Raji (cell line): ENCODE data around the gene DIS3L2.

Experiments
- POLR2A ChIP-seq: IDR thresholded peaks from 2 replicates; pipeline ENCODE4 v1.6.1; 2011; ENCODE audit warnings: low read depth, low read length, control low read depth; ENCODE audit not compliant: insufficient read depth

DIS3L2 gene

DNA sequence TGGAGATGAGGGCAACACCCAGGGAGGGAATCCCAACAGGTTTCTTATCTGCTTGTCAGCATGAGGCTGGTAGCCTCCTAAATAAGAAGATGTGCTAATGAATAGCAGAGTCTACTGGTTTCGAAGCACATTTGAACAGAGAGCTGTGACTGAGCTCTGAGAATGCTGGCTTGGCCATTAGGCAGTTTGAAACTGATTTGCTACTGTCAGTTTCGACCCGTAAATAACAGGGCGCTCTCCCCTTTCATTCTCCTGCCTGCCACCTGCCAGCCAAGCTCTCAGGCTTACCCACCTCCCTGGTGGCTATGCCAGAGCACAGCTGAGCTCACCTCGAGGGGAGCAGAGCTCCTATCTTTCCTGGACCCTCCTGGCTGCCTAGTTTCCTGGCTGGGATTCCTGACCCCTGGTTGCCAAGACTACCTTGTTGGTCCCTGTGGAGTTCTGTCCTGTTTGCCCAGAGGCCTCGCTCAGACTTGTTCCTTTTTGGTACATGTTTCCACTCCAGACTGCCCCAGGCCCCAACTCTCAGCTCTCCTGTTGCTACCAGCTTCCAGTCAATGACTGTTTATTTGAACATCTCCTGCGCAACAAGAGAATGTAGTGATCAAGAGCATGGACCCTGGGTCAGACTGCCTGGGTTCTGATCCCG, 314.7 kb downstream of the DIS3L2 start:
- no peak for TF ChIP-seq POLR2A

DNA sequence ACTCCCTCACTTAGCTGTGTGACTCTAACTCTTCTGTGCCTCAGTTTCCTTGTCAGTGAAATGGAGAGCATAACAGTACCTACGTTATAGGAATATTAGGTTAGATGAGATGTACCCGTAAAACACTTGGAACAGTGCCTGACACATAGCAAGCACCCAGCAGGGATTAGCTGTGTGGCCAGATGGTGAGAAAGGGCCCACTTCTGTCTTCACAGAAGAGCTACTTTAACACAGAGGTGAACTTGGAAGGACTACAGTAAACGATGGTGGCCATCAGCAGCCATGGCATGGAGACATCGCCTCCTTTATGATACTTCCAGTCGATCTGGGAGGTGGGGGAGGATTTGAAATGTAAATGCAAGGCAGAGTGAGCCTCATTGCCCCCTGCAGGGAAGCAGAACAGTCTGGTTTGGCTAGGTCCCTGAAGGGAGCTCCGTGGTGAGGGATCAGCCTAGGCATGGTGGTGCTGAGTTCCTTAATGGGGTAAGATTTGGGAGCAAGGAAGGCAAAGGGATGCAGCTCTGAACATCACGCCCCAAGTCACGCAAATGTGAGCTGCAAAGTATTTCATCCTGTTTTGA, 315.3 kb downstream of the DIS3L2 start:
- TF ChIP-seq POLR2A, result no peak

DNA sequence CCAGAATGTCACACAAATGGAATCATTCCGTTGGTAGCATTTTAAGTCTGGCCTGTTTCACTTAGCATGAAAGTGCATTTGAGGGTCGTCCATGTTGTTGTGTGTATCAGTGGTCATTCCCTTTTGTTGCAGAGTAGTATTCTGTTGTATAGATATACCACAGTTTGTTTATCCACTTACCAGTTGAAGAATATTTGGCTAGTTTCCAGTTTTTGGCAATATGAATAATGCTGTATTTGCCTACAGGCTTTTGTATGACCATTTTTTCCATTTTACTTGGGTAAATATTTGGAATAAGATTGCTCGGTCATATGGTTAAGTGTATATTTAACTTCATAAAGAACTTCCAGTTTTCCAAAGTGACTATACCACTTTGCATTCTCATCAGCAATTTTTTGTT, 317.0 kb downstream of the DIS3L2 start:
- TF ChIP-seq POLR2A, result no peak

DNA sequence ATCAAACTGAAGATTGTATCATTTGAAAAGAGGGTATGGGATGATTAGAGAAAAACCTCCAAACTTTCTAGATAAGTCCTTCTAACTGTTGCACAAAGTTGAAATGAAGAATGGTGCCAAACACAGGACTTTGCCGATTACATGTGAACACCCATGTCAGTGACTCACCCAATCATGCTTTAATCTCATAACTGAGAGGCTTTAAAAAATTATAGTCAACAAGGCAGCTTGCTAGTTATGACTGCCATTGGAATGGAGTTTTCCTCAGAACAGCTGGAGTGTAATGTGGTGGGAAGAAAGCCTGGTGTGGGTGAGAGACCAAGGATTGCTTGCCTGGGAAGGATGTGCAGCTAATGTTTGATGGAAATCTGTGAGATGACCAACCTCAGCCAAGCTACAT, 318.8 kb downstream of the DIS3L2 start:
- TF ChIP-seq POLR2A, result no peak

DNA sequence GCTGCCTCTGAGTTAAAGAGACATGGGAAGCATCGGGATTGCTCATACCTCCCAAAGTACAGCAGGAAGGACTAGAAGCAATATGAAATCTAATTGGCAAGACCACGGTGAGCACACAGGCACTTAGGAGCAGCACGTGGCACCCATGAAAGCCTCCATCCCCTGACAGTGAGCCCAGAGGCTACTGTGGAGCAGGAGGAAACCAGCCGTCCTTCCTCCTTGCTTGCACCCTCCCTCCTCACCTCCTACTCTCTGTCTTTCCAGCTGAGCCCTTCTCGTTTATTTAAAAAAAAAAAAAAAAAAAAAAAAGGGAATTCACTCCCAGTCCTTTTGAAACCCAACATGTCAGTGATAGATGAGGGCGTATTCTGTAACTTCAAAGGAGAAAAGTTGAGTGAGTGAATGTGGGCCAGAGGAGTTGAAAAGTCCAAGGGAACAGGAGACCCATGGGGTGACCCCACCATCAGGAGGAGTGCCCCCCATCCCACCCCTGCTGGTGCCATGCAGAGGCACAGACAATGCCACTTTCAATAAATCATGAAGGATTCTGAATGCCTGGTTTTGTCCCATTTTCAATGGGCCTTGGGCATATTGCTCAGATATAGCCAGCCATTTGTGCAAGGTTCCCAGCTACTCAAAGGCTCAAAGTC, 320.5 kb downstream of the DIS3L2 start:
- TF ChIP-seq POLR2A, result no peak

DNA sequence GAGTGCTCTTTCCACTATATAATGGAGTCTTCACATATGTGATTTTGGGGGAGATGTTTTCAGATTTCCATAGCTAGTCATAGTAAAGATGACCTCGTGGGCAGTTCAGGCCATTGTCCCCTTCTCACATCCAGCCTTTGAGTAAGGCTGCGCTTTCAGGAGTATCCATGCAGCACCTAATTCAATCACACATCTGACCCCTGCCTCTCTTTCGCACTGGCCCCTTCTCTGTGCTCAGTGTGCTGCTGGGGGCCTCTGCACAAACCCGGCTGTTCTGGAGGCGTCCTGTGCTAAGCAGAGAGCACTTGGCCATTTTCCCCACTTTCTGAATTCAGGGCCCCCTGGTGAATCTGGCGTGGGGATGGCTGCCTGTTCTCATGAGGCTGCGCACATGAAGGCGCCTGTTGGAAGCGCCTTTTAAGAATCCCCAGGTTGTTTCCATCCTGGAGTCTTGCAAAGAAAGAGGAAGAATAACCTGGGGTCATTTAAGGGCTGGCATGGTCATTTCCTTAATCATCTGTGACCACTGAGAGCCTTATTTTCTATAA, 321.1 kb downstream of the DIS3L2 start:
- TF ChIP-seq POLR2A, result no peak

DNA sequence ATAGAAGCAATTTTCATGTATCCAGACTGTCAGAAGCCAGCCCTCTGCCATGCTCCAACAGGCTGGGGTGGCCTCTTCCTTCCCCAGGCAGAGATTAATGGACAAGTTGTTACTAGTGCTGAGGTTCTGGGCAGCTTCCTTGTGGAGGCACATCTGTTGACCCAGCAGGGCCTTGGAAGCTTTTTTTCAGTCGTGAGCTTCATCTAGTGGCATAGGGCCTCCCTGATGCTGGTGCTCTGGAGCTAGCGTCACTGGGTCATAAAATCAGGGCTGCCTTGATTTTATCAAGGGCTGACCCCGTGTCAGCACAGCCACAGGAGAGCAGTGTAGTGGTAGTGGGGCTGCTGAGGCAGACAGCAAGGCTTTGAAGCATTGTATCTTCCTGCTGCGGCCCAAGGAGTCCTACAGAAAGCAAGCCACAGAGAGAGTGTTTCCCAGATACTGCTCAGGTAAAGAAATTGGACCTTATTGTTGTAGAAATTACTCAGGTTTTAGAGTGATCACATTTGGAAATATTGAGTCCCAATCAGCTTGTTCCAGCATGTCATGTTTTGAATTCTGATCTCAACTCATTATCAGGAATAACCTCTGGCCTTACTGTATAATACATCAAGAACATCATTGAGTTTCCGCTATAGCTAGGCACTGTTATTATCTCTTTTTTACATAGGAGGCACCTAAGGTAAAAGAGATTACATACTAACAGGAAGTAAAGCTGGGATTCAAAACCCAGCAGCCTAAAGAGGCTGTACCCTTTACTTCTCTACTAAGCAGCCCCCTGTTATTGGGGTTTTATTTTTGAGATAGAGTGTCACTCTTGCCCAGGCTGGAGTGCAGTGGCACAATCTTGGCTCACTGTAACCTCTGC, 324.7 kb downstream of the DIS3L2 start:
- TF ChIP-seq POLR2A, result no peak

DNA sequence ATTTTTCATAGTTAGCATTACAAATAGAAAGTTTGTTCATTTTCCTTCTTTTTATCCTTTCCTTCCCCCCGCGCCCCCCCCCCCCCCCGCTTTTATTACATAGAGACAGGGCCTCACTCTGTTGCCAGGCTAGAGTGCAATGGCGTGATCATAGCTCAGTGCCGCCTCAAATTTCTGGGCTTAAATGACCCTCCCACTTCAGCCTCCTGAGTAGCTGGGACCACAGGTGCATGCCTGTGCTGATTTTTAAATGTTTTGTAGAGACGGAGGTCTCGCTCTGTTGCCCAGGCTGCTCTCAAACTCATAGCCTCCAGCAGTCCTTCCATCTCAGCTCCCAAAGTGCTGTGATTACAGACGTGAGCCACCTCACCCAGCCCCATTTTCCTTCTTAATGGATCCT, 325.8 kb downstream of the DIS3L2 start:
- no peak for TF ChIP-seq POLR2A

DNA sequence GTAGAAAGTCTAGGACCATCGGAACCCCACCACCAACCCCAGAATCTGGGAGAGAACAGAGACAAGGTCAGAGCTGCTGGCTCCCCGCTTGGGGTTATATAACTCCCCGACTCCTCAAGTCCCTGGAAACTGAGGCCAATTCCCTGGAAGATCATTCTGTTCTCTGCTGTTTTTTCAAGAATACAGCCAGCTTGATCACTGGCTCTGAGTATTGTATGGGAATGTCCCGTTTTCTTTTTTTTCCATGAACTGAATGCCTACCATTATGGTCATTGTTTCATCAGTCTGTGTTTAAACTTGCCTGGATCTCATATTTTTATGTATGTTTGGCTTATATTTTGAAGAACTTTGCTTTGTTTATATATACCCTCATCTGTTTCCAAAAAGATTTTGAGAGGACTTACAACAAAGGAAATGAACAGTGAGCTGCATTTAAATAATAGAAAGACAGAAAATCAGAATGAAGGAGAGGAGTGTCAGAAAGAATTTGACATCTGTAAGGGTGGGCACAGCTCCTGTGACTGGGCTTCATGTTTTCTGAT, 327.0 kb downstream of the DIS3L2 start:
- no peak for TF ChIP-seq POLR2A

DNA sequence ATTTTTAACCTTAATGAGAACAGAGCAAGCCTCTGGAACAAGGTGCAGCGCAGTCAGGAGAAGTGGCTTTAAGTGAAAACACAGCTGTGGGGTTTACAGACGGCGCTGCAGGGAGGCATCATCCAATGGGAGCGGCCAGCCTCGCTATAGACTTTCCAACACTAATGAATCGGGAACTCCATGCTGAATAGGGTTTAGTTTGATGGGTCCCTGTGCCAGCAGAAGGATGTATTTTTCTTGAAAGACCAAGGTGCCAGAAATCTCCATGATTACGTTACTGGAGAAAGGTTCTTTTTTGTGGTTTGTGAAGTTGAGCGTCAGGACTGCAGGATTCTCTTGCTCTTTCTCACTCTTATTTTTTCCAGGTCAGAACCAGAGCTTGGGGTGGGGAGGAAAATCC, 329.2 kb downstream of the DIS3L2 start:
- TF ChIP-seq POLR2A, result no peak

DNA sequence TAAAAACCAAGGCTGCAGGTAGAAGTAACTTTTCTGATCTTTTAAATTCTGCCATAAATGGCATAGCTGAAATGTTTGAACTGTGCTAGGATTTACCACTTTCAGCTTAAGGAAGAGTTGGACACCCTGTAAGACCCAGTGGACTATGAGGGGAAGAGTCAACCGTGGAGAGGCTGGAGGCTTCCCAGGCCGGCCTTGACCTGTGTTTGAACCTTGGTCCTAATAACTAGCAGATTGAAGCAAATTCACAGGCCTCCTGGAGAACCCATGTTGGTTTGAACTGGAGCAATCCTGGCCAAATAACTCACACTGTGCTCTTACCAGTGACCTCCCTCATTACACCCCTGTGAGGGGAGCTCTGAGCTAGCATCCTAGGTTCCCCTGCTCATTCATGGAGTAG, 329.8 kb downstream of the DIS3L2 start:
- TF ChIP-seq POLR2A, result no peak

DNA sequence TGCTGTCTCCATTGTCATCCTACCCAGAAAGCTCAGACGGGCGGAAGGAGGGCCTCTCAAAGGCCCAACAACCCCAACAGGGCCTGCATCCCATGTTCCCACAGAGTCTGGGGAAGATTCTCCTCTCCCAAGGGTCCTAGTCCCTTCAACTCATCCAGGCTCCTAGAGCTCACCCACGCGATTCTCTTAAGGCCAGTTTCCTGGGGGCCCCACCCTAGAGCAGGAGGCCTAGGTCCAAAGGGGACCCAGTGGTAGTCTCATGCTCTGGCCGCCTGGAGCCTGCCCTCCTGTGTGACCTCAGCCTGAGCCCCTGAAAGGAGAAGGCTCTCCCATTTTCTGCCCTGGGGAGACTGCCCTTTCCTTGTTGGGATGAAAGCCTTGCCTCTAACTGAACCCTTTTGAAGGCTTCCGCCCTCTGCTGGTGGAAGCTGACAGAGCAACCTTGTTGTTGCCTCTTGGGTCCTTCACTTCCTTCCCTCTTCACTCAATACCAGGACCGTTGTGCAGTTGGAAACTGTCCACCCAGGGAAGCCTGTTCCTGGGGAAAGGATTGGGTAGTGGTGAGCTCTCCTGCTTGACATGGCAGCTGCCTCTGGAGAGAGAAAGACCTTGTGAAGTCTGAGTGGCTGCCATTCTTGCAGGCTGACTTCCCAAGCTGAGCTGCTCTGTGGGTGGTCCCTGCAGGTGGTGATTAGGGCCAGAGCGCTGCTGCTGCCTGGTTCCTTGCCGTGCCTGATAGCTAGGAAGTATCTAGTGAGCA, 331.1 kb downstream of the DIS3L2 start:
- TF ChIP-seq POLR2A, result no peak

DNA sequence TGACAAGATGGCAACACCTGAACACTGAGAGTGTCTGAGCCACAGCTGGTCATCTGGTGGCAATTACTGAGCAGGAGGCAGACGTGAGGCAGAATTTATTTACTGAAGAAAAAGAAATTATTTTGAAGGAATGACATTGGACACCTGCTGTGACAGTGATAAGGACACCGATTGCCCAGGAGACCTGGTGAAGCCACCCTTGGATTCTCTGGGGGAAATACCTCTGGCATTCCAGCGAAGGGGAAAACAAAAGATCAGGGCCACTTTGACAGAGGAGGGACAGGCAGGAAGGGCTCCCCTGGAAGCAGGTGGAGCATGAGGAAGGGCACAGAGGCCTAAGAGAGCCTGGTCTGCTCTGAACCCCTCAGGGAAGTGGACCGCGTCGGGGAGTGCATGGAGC, 331.7 kb downstream of the DIS3L2 start:
- TF ChIP-seq POLR2A, result no peak

DNA sequence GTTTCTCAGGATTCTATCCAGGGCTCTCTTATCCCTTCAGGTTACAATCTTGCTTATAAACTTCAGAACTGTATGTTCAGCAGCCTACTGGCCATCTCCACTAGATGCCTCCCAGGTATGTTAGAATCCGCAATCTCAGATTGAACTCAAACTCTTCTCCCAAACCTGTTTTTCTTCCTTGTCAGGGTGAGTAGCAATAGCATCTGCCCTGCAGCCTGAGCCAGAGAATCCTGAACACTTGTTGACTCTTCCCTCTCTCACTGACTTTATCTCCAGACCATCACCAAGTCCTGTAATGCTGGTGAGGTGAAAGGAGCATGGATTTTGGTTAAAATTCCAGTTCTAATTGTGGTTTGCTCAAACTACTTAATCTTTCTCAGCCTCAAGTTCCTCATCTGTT, 334.5 kb downstream of the DIS3L2 start:
- no peak for TF ChIP-seq POLR2A

DNA sequence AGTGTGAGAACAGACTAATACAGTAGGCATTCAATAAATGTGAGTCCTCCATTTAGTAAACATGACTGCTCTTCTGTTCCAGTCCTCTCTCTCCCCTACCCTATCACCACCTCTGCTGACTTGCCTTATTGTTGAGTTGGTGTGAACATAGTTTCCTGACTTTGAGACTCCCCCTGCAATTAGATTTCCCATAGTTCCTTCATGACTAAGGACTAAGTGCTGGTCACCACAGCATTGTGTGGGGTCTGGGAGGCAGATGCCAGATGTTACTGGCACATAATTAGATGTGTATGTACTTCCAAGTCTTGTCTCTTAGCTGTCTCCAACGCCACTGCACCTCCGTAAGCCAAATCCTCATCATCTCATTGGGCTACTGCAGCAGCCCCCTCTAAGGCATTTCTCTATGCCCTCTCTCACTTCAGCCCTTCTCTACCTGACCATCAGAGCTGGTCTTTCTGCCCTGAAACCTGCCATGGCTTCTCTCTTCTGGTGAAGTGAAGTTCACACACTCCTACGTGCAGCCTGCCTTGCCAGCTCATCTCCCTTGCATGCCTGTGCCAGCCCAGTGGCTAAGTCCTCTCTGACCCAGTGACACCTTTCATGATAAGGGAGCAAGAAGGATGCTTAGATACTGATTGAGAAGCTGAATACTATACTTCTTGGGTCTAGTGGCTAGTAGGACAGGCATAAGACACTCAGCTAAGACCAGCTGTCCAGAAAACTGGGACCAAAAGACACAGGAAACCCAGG, 335.4 kb downstream of the DIS3L2 start:
- no peak for TF ChIP-seq POLR2A
